GM06990 (cell line): ENCODE results near the gene AKT1S1.

ENCODE experiments used
- DNase-seq: peaks from one replicate; pipeline ENCODE4 v3.0.0-alpha.2; 2011; ENCODE audit not compliant: insufficient read length; ENCODE audit errors: extremely low read depth
- H3K27me3 ChIP-seq: replicated peaks from 2 replicates; pipeline ENCODE4 v1.6.0; 2011; ENCODE audit warnings: low read length; ENCODE audit not compliant: control insufficient read depth, insufficient read depth
- H3K36me3 ChIP-seq: 2 replicates; pipeline ENCODE4 v1.5.1; 2011; ENCODE audit warnings: low read length; ENCODE audit not compliant: control insufficient read depth, insufficient read depth
- H3K4me3 ChIP-seq: replicated peaks from 2 replicates; pipeline ENCODE4 v1.5.1; 2011; ENCODE audit warnings: low read depth, mild to moderate bottlenecking, control low read depth, low read length
- CTCF ChIP-seq: IDR thresholded peaks from 2 replicates; pipeline ENCODE4 v1.5.1; 2011; ENCODE audit warnings: low read length, control low read depth, mild to moderate bottlenecking, inconsistent platforms; ENCODE audit not compliant: insufficient read depth, poor library complexity, severe bottlenecking

AKT1S1 gene

DNA sequence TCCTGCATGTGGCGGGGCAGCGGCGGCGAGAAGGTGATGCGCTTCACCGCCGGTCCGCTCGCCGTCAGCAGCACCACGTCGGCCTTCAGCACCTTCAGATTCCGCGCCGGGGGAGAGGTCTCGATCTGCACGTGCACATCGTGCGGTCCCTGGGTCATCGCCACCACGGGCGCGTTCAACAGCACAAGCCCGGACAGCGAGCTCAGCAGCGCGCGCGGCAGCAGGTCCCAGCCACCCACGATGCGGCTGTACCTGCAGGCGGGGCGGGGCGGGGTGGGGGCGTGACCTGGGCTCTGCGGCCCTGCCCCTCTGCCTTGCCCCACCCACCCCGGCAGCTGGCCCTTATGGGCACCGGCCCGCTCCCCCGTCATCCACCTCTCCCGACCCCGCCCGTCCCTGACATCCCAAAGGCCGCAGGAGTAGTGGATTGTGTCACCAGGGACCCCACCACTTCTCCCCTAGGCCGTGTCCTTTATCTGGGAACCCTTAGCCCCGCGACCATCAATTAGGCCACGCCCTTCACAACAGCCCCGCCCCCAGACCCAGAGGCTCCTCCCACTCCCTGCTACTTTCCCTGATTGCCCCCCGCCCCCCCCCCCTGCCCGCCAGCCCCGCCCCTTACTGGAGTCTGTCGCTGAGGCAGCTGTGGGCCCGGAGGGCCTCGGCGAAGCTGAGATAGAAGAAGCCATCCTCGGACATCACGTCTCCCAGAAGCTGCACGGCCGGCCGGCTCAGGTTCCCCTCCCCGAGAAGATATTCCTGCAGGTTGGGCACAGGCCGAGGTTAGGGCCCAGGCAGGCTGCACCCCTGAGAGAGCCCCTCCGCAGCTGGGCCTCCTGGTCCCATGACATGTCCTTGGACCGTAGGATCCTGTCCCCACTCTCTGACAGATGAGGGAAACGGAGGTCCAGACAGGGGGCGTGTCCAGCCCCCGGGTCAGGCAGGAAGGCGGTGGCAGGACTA, 13.5 kb upstream of the AKT1S1 start:
- peak overlapping the region; percentile 37 for H3K4me3 ChIP-seq
- peaks cover 29% of the 10 kb centered on the region for H3K36me3 ChIP-seq
- peak; percentile 85 for DNase-seq
- no peak for TF ChIP-seq CTCF
- H3K27me3 ChIP-seq, result no peaks in the 10 kb centered on the region

DNA sequence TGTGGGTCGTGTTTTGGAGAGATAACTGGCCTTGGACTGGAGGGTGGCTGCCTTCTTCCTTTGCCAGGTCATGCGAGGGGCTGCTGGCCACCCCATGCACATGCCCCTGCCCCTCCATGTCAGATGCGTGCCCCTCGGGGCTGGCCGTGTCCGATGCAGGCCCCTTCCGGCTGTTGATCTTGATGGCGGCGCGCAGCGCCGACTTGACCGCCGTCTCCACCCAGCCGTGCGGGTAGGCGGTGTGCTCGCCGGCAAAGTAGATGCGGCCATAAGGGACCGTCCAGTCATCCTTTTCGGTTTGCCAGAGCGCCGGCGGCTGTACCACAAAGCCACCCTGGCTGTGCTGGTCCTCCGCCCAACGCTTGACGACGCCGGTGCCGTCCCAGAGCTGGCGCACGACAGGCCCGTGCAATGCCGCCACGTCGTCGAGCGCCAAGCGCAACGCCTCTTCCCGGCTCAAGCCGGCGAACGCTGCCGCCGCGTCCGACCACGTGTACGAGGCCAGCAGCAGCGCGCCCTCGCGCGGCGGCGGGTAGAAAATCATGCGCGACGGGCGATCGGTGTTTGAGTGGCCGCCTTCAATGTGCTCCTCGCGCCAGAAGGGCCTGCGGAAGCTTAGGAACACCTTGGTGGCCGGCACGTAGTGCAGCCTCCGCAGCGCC, 12.7 kb upstream of the AKT1S1 start:
- no peak overlapping the region; the same call in 1 of the 2 replicates for H3K4me3 ChIP-seq
- no peak for DNase-seq
- no peaks in the 10 kb centered on the region for H3K27me3 ChIP-seq
- TF ChIP-seq CTCF, result peak; percentile 41
- peaks cover 29% of the 10 kb centered on the region for H3K36me3 ChIP-seq

- no peaks in the 10 kb centered on the region for H3K27me3 ChIP-seq
- no peak overlapping the region for H3K4me3 ChIP-seq
- no peak for TF ChIP-seq CTCF
- H3K36me3 ChIP-seq, result peaks cover 34% of the 10 kb centered on the region
- DNase-seq, result no peak
Measured at GRCh38 chr19:49889038-49889686, 12.0 kb upstream of the AKT1S1 start.

DNA sequence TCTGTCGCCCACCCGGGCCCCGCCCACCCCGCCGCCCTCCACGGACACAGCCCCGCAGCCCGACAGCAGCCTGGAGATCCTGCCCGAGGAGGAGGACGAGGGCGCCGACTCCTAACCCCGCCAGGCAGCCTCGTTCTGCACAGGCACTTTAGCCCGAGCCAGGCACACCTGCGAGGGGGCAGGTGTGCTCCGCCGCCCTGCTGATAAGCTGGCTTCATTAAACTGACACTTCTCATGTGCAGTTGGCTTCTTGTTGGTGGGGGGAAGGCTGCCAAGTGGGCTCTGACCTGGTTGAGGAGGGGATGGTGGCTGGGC, 11.3 kb upstream of the AKT1S1 start:
- TF ChIP-seq CTCF, result no peak
- no peaks in the 10 kb centered on the region for H3K27me3 ChIP-seq
- H3K36me3 ChIP-seq, result peaks cover 38% of the 10 kb centered on the region
- no peak for DNase-seq
- no peak overlapping the region for H3K4me3 ChIP-seq

DNA sequence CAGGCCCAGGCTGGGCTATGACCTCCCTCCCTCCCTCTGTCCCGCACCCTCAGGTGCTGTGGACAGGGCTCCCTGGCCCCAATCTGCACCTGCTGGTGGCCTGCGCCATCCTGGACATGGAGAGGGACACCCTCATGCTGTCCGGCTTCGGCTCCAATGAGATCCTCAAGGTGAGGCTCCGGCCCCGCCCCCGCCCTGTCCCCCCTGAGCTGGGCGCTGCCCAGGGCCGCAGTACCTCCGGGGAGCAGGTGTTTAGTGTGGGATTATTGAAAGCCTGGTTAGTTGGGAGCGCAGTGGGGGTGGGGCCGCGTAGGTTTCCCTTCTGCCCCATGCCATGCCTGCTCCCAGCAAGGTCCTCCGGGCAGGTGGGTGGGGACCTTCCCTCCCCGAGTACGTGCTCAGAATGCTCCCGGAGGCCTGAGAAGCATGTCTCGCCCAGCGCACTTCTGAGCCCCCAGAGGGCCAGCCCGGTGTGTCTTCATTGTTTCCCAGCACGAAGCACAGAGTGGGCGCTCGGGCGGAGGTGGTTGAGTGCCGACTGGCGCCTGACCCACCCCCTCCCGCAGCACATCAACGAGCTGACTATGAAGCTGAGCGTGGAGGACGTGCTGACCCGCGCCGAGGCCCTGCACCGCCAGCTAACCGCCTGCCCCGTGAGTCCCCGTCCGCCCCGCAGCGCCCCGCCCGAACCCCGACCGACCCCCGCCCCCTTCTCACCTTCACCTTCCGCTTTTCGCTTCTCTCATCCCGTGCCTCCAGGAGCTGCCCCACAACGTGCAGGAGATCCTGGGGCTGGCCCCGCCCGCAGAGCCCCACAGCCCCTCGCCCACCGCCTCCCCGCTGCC, 10.7 kb upstream of the AKT1S1 start:
- no peak for TF ChIP-seq CTCF
- H3K4me3 ChIP-seq, result no peak overlapping the region; the same call in 1 of the 2 replicates
- DNase-seq, result no peak
- no peaks in the 10 kb centered on the region for H3K27me3 ChIP-seq
- H3K36me3 ChIP-seq, result peaks cover 39% of the 10 kb centered on the region
